Right lung (tissue), 5 donors: ENCODE results near the gene HNF1A. TPM values are rescaled to one million over a fixed set of nuclear protein-coding genes. Genes with fewer than 3 reads are reported as not detected.

Experiments used
- DNase-seq, 2 donors: peaks; one replicate each; pipeline ENCODE4 v3.0.0-alpha.2; 2013
- polyA plus RNA-seq, 5 donors: library from polyadenylated mRNA; unstranded; fragments of 120-200 nt; gene quantifications; one replicate each; pipeline versions ENCODE4 v1.2.1 to v1.2.3, GENCODE V29; 2013; ENCODE audit warnings: inconsistent platforms in 1 of 5, low replicate concordance in 1 of 5; ENCODE audit not compliant: insufficient read length in 5 of 5, insufficient read depth in 1 of 5

Gene HNF1A
- polyA plus RNA-seq, 5 donors = 1.5 to 3.3 (median 2.5) TPM

- DNase-seq = no peak
These were observed 21.6 kb upstream of the HNF1A start for GRCh38 chr12:120956579-120957300.

GRCh38 chr12:120959111-120959878 lies 19.0 kb upstream of the HNF1A start:
- DNase-seq = no peak

GRCh38 chr12:120960657-120961056 lies 17.7 kb upstream of the HNF1A start:
- DNase-seq = no peak

- no peak for DNase-seq
These were observed 16.5 kb upstream of the HNF1A start for GRCh38 chr12:120961604-120962531.

- no peak for DNase-seq
These were observed 15.8 kb upstream of the HNF1A start for GRCh38 chr12:120962532-120963020.

- no peak for DNase-seq
These were observed 14.0 kb upstream of the HNF1A start for GRCh38 chr12:120964298-120964697.

- no peak for DNase-seq
These were observed 12.7 kb upstream of the HNF1A start for GRCh38 chr12:120965534-120966091.

- DNase-seq = no peak
These were observed 8.0 kb upstream of the HNF1A start for GRCh38 chr12:120970310-120970709.

GRCh38 chr12:120971299-120972180 lies 6.8 kb upstream of the HNF1A start:
- DNase-seq = peak in 1 of 2 donors; percentile 57

GRCh38 chr12:120972870-120973543 lies 5.3 kb upstream of the HNF1A start:
- DNase-seq = peak; percentile 40 to 49

- no peak for DNase-seq
These were observed 630 bp upstream of the HNF1A start for GRCh38 chr12:120977531-120978295.

GRCh38 chr12:120979220-120979861 lies 998 bp downstream of the HNF1A start:
- DNase-seq = no peak

GRCh38 chr12:120979862-120980696 lies 1.7 kb downstream of the HNF1A start:
- no peak for DNase-seq

- DNase-seq = peak in 1 of 2 donors; percentile 36
These were observed 2.5 kb downstream of the HNF1A start for GRCh38 chr12:120980800-120981368.

GRCh38 chr12:120981407-120981941 lies 3.1 kb downstream of the HNF1A start:
- DNase-seq = no peak

- no peak for DNase-seq
These were observed 4.3 kb downstream of the HNF1A start for GRCh38 chr12:120982659-120983058.

- no peak for DNase-seq
These were observed 5.4 kb downstream of the HNF1A start for GRCh38 chr12:120983759-120984158.
